ENCODE measurements around the gene CENPH. TPM values are rescaled to one million over a fixed set of nuclear protein-coding genes. Genes with fewer than 3 reads are reported as not detected.
"Not testable (repeated sequence)": the region's sequence is repeated elsewhere in the genome, so short reads cannot be mapped to it uniquely, and the experiment has no call there.

CENPH gene
- total and polyA plus RNA-seq, 2 of the 13 experiments (the other 11 are each of a cell fraction or from before 2014, with no cell fraction given), result 11.2 to 28.8 TPM

DNA sequence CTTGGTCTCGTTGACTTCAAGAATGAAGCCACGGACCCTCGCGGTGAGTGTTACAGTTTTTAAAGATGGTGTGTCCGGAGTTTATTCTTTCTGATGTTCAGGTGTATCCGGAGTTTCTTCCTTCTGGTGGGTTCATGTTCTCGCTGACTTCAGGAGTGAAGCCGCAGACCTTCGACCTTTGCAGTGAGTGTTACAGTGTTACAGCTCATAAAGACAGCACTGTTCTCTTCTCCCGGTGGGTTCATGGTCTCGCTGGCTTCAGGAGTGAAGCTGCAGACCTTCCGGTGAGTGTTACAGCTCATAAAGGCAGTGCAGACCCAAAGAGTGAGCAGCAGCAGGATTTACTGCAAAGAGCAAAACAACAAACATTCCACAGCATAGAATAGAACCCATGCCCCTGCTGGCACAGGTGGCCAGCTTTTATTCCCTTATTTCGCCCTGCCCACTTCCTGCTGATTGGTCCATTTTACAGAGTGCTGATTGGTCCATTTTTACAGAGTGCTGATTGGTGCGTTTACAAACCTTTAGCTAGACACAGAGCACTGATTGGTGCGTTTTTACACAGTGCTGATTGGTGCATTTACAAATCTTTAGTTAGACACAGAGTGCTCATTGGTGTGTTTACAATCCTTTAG is 7.6 kb upstream of the CENPH start (continued):
- TF ChIP-seq AHDC1 (CRISPR knock-in tag; IDR thresholded peaks at IDR 0.05; ENCODE audit: borderline replicate concordance) (0 out of 2 replicates have a peak, but pooled peaks have one; percentile 33), ZBTB38 (CRISPR knock-in tag; IDR thresholded peaks at IDR 0.05) (peak; percentile 50; the same call in 1 of the 2 replicates), NR2F2 (IDR thresholded peaks at IDR 0.05; ENCODE audit: borderline replicate concordance, low read depth) (peak; percentile 33; the same call in 1 of the 2 replicates), ZNF317 (CRISPR knock-in tag; IDR thresholded peaks at IDR 0.05) (0 out of 2 replicates have a peak, but pooled peaks have one; percentile 18), MAFK (conservative IDR thresholded peaks at IDR 0.05 in 1 of 2, IDR thresholded peaks at IDR 0.05 in 1 of 2; ENCODE audit: low read length in 2 of 2) (peak; percentile 38 to 54; a peak in 2 of 4 replicates), MAFF (IDR thresholded peaks at IDR 0.05; ENCODE audit: low read depth, low read length) (peak; percentile 63), NFYB (CRISPR knock-in tag; IDR thresholded peaks at IDR 0.05) (peak; percentile 91), POGZ (CRISPR knock-in tag; IDR thresholded peaks at IDR 0.05) (peak; percentile 95), MXI1 (IDR thresholded peaks at IDR 0.05; ENCODE audit: borderline replicate concordance, low read depth, low read length) (peak; percentile 33; the same call in 1 of the 3 replicates), POLR2A (IDR thresholded peaks at IDR 0.05; ENCODE audit: insufficient read depth in 1 of 2, low read depth in 2 of 2, low read length in 2 of 2) (peak; percentile 52 to 55; a peak in 2 of 4 replicates), MAZ (CRISPR knock-in tag; IDR thresholded peaks at IDR 0.05; ENCODE audit: low read depth) (0 out of 2 replicates have a peak, but pooled peaks have one; percentile 35), SAP130 (CRISPR knock-in tag; IDR thresholded peaks at IDR 0.05; ENCODE audit: low read depth) (peak; percentile 11; the same call in 1 of the 2 replicates), NR2F6 (IDR thresholded peaks at IDR 0.05) (peak; percentile 44; the same call in 1 of the 2 replicates), NR2F6 (CRISPR knock-in tag; IDR thresholded peaks at IDR 0.05) (peak; percentile 72), HNF4A (CRISPR knock-in tag; IDR thresholded peaks at IDR 0.05) (peak; percentile 28; the same call in 1 of the 2 replicates), ZNF292 (CRISPR knock-in tag; IDR thresholded peaks at IDR 0.05; ENCODE audit: borderline replicate concordance, low read depth) (peak; percentile 75; the same call in 1 of the 2 replicates), NR2F1 (CRISPR knock-in tag; IDR thresholded peaks at IDR 0.05) (0 out of 4 replicates have a peak, but pooled peaks of 1 of the 2 experiments have one; percentile 30)
- not testable (repeated sequence) for TF ChIP-seq MAZ (IDR thresholded peaks at IDR 0.05; ENCODE audit: borderline replicate concordance, low read depth, low read length)
- TF ChIP-seq, protein P1, sequence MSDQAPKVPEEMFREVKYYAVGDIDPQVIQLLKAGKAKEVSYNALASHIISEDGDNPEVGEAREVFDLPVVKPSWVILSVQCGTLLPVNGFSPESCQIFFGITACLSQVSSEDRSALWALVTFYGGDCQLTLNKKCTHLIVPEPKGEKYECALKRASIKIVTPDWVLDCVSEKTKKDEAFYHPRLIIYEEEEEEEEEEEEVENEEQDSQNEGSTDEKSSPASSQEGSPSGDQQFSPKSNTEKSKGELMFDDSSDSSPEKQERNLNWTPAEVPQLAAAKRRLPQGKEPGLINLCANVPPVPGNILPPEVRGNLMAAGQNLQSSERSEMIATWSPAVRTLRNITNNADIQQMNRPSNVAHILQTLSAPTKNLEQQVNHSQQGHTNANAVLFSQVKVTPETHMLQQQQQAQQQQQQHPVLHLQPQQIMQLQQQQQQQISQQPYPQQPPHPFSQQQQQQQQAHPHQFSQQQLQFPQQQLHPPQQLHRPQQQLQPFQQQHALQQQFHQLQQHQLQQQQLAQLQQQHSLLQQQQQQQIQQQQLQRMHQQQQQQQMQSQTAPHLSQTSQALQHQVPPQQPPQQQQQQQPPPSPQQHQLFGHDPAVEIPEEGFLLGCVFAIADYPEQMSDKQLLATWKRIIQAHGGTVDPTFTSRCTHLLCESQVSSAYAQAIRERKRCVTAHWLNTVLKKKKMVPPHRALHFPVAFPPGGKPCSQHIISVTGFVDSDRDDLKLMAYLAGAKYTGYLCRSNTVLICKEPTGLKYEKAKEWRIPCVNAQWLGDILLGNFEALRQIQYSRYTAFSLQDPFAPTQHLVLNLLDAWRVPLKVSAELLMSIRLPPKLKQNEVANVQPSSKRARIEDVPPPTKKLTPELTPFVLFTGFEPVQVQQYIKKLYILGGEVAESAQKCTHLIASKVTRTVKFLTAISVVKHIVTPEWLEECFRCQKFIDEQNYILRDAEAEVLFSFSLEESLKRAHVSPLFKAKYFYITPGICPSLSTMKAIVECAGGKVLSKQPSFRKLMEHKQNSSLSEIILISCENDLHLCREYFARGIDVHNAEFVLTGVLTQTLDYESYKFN (CRISPR knock-in tag; conservative IDR thresholded peaks at IDR 0.05), result peak; percentile 48; the same call in 1 of the 2 replicates
- TF ChIP-seq, protein P2, sequence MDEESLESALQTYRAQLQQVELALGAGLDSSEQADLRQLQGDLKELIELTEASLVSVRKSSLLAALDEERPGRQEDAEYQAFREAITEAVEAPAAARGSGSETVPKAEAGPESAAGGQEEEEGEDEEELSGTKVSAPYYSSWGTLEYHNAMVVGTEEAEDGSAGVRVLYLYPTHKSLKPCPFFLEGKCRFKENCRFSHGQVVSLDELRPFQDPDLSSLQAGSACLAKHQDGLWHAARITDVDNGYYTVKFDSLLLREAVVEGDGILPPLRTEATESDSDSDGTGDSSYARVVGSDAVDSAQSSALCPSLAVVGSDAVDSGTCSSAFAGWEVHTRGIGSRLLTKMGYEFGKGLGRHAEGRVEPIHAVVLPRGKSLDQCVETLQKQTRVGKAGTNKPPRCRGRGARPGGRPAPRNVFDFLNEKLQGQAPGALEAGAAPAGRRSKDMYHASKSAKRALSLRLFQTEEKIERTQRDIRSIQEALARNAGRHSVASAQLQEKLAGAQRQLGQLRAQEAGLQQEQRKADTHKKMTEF (CRISPR knock-in tag; IDR thresholded peaks at IDR 0.05), result peak; percentile 34; the same call in 1 of the 2 replicates

Data from HepG2 (cell line).